ENCODE data around the gene ALK. TPM values are rescaled to one million over a fixed set of nuclear protein-coding genes. Genes with fewer than 3 reads are reported as not detected.

The ALK gene
- total and polyA plus RNA-seq, 2 experiments from 2014 or later = 0.35 TPM; not detected in 1

DNA sequence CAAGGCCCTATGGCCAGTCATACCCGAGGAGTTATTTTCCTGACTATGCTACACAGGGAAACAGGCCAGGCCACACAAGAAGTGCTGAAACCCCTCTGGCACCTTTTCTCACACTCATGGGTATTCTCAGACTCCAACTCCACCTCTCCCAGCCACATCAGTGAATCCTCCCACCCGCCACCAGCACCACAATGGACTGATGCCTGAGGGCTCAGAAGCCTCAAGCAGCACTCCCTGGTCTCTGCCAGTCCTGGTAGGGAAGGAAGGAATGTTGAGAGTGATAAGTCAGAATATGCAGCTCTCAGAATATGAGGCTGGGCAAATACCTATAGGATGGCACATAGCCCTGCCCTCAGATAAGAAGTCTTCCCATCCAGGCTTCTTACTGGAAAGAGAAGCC, 391.1 kb downstream of the ALK start (continued):
- TF ChIP-seq, protein P1, sequence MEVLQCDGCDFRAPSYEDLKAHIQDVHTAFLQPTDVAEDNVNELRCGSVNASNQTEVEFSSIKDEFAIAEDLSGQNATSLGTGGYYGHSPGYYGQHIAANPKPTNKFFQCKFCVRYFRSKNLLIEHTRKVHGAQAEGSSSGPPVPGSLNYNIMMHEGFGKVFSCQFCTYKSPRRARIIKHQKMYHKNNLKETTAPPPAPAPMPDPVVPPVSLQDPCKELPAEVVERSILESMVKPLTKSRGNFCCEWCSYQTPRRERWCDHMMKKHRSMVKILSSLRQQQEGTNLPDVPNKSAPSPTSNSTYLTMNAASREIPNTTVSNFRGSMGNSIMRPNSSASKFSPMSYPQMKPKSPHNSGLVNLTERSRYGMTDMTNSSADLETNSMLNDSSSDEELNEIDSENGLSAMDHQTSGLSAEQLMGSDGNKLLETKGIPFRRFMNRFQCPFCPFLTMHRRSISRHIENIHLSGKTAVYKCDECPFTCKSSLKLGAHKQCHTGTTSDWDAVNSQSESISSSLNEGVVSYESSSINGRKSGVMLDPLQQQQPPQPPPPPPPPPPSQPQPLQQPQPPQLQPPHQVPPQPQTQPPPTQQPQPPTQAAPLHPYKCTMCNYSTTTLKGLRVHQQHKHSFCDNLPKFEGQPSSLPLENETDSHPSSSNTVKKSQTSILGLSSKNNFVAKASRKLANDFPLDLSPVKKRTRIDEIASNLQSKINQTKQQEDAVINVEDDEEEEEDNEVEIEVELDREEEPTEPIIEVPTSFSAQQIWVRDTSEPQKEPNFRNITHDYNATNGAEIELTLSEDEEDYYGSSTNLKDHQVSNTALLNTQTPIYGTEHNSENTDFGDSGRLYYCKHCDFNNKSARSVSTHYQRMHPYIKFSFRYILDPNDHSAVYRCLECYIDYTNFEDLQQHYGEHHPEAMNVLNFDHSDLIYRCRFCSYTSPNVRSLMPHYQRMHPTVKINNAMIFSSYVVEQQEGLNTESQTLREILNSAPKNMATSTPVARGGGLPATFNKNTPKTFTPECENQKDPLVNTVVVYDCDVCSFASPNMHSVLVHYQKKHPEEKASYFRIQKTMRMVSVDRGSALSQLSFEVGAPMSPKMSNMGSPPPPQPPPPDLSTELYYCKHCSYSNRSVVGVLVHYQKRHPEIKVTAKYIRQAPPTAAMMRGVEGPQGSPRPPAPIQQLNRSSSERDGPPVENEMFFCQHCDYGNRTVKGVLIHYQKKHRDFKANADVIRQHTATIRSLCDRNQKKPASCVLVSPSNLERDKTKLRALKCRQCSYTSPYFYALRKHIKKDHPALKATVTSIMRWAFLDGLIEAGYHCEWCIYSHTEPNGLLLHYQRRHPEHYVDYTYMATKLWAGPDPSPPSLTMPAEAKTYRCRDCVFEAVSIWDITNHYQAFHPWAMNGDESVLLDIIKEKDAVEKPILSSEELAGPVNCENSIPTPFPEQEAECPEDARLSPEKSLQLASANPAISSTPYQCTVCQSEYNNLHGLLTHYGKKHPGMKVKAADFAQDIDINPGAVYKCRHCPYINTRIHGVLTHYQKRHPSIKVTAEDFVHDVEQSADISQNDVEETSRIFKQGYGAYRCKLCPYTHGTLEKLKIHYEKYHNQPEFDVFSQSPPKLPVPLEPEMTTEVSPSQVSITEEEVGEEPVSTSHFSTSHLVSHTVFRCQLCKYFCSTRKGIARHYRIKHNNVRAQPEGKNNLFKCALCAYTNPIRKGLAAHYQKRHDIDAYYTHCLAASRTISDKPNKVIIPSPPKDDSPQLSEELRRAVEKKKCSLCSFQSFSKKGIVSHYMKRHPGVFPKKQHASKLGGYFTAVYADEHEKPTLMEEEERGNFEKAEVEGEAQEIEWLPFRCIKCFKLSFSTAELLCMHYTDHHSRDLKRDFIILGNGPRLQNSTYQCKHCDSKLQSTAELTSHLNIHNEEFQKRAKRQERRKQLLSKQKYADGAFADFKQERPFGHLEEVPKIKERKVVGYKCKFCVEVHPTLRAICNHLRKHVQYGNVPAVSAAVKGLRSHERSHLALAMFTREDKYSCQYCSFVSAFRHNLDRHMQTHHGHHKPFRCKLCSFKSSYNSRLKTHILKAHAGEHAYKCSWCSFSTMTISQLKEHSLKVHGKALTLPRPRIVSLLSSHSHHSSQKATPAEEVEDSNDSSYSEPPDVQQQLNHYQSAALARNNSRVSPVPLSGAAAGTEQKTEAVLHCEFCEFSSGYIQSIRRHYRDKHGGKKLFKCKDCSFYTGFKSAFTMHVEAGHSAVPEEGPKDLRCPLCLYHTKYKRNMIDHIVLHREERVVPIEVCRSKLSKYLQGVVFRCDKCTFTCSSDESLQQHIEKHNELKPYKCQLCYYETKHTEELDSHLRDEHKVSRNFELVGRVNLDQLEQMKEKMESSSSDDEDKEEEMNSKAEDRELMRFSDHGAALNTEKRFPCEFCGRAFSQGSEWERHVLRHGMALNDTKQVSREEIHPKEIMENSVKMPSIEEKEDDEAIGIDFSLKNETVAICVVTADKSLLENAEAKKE (CRISPR knock-in tag; IDR thresholded peaks at IDR 0.05) = no peak
- no peak for TF ChIP-seq CREB1 (CRISPR knock-in tag; IDR thresholded peaks at IDR 0.05; ENCODE audit: low read depth)

DNA sequence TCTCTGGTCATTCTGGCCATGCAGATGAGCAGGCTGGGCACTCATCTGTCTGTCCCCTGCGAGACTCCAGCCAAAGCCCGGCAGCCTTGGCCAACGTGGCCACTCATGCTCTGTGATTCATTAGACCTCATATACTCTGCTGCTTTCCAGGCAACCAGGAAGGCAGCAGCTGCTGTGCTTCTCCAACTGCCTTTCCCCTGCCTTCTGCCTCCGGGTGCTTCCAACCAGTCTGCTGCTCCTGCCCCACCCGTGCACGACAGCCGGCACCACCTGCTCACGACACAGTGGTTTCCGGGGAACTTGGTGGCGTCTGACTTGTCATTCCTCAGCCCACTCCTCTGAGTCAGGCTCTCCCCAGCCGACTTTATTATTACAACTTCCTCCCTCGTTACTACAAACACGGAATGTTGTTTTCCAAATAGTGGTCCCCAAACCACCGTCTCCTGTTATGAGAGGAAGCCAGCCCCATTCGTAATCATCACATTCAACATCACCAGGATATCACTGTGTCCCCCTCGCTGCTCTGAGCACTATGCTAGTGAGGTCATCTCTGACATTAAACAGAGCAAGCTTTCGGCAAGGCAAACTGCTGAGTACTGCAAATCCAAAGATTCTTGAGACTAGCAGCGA, 392.4 kb downstream of the ALK start:
- no peak overlapping the region for H3K4me3 ChIP-seq
- Mint-ChIP-seq H3K36me3 (ENCODE audit: low read depth) (no peaks in the 10 kb centered on the region), H3K27me3 (ENCODE audit: insufficient read depth, low read depth, poor library complexity) (no peaks in the 10 kb centered on the region), H3K27ac (no peak overlapping the region), H3K4me3 (no peak overlapping the region), H3K4me1 (no peaks in the 10 kb centered on the region), H3K9me3 (no peaks in the 10 kb centered on the region)
- no peaks in the 10 kb centered on the region for H3F3A ChIP-seq (replicated peaks; ENCODE audit: low read depth)
- no peaks in the 10 kb centered on the region for H3K36me3 ChIP-seq (ENCODE audit: insufficient read depth)
- no peaks in the 10 kb centered on the region for H3K4me1 ChIP-seq (ENCODE audit: insufficient read depth)
- H3K4me2 ChIP-seq = no peak overlapping the region
- no peaks in the 10 kb centered on the region for H3K27me3 ChIP-seq (ENCODE audit: insufficient read depth)
- no peak for ATAC-seq
- H3K27ac ChIP-seq (ENCODE audit: low read depth) = no peak overlapping the region
- no peaks in the 10 kb centered on the region for H4K20me1 ChIP-seq (replicated peaks; ENCODE audit: insufficient read depth)
- no peaks in the 10 kb centered on the region for H3K79me2 ChIP-seq (replicated peaks; ENCODE audit: insufficient read depth)
- no peak for DNase-seq (ENCODE audit: low spot score)
- H3K9me2 ChIP-seq (ENCODE audit: insufficient read depth) = peaks cover 14% of the 10 kb centered on the region
- H2AFZ ChIP-seq = no peak overlapping the region
- TF ChIP-seq NANOG (IDR thresholded peaks at IDR 0.05; ENCODE audit: borderline replicate concordance) = no peak
- TF ChIP-seq, protein P2, sequence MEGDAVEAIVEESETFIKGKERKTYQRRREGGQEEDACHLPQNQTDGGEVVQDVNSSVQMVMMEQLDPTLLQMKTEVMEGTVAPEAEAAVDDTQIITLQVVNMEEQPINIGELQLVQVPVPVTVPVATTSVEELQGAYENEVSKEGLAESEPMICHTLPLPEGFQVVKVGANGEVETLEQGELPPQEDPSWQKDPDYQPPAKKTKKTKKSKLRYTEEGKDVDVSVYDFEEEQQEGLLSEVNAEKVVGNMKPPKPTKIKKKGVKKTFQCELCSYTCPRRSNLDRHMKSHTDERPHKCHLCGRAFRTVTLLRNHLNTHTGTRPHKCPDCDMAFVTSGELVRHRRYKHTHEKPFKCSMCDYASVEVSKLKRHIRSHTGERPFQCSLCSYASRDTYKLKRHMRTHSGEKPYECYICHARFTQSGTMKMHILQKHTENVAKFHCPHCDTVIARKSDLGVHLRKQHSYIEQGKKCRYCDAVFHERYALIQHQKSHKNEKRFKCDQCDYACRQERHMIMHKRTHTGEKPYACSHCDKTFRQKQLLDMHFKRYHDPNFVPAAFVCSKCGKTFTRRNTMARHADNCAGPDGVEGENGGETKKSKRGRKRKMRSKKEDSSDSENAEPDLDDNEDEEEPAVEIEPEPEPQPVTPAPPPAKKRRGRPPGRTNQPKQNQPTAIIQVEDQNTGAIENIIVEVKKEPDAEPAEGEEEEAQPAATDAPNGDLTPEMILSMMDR (conservative IDR thresholded peaks at IDR 0.05; ENCODE audit: low read depth in 2 of 2) = no peak
- TF ChIP-seq, protein P3, sequence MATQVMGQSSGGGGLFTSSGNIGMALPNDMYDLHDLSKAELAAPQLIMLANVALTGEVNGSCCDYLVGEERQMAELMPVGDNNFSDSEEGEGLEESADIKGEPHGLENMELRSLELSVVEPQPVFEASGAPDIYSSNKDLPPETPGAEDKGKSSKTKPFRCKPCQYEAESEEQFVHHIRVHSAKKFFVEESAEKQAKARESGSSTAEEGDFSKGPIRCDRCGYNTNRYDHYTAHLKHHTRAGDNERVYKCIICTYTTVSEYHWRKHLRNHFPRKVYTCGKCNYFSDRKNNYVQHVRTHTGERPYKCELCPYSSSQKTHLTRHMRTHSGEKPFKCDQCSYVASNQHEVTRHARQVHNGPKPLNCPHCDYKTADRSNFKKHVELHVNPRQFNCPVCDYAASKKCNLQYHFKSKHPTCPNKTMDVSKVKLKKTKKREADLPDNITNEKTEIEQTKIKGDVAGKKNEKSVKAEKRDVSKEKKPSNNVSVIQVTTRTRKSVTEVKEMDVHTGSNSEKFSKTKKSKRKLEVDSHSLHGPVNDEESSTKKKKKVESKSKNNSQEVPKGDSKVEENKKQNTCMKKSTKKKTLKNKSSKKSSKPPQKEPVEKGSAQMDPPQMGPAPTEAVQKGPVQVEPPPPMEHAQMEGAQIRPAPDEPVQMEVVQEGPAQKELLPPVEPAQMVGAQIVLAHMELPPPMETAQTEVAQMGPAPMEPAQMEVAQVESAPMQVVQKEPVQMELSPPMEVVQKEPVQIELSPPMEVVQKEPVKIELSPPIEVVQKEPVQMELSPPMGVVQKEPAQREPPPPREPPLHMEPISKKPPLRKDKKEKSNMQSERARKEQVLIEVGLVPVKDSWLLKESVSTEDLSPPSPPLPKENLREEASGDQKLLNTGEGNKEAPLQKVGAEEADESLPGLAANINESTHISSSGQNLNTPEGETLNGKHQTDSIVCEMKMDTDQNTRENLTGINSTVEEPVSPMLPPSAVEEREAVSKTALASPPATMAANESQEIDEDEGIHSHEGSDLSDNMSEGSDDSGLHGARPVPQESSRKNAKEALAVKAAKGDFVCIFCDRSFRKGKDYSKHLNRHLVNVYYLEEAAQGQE (IDR thresholded peaks at IDR 0.05; ENCODE audit: unreplicated experiment) = no peak
